T-cell (primary cell): Measurements from ENCODE around the gene ADGRB2. TPM values are rescaled to one million over a fixed set of nuclear protein-coding genes. Genes with fewer than 3 reads are reported as not detected.

Experiments used
- ATAC-seq, 4 experiments: fragments of 200-7000 bp in 3 of 4; fragments of 150-1000 bp in 1 of 4; cut with Tn5 transposase; replicated peaks in 1 of 4; 1 replicate in 3 of 4; 2 replicates in 1 of 4; pipeline ENCODE4 v1.10.0; 2021; ENCODE audit warnings: moderate library complexity in 3 of 4, mild to moderate bottlenecking in 2 of 4, moderate number of reproducible peaks in 1 of 4
- CTCF ChIA-PET, 2 donors: fragments of 300-600 bp; sonication (Branson Sonifier 250); formaldehyde crosslinking; loops; one replicate each; lab custom pipeline; 2022; ENCODE audit warnings: antibody characterized with exemption in 2 of 2; lab: Charles Lee
- POLR2A ChIA-PET, 2 donors: fragments of 300-600 bp; sonication (Branson Sonifier 250); formaldehyde crosslinking; loops; one replicate each; lab custom pipeline; 2022; ENCODE audit warnings: antibody characterized with exemption in 2 of 2; lab: Charles Lee
- DNase-seq, 35 experiments: peaks; one replicate each; pipeline versions ENCODE4 v3.0.0 to v3.0.0-alpha.2; 2013 to 2023
- H3K27ac ChIP-seq: one replicate; pipeline ENCODE4 v1.5.1; 2013; ENCODE audit warnings: low read length
- H3K27me3 ChIP-seq, 2 experiments: replicated peaks in 1 of 2; 1 replicate in 1 of 2; 2 replicates in 1 of 2; pipeline versions ENCODE4 v1.6.1 to v1.7.0; 2013; ENCODE audit warnings: low read length in 1 of 2, mixed read lengths in 1 of 2; ENCODE audit not compliant: control insufficient read depth in 2 of 2, insufficient read depth in 2 of 2; ENCODE audit errors: extremely low read depth in 1 of 2
- H3K36me3 ChIP-seq, 2 donors: 1 replicate in 1 of 2; 2 replicates in 1 of 2; pipeline versions ENCODE4 v1.6.1 to v1.7.0; 2013; ENCODE audit warnings: low read length in 1 of 2; ENCODE audit not compliant: control insufficient read depth in 2 of 2, insufficient read depth in 1 of 2; ENCODE audit errors: extremely low read depth in 1 of 2
- H3K4me1 ChIP-seq, 2 experiments: 1 replicate in 1 of 2; 2 replicates in 1 of 2; pipeline versions ENCODE4 v1.6.1 to v1.7.0; 2013; ENCODE audit warnings: low read length in 2 of 2, mixed read lengths in 1 of 2; ENCODE audit not compliant: insufficient read depth in 2 of 2, control insufficient read depth in 1 of 2; ENCODE audit errors: extremely low read depth in 1 of 2
- H3K4me3 ChIP-seq, 2 donors: 1 replicate in 1 of 2; 2 replicates in 1 of 2; pipeline versions ENCODE4 v1.5.1 to v1.7.0; 2013; ENCODE audit warnings: mild to moderate bottlenecking in 2 of 2, low read length in 1 of 2, moderate library complexity in 1 of 2; ENCODE audit not compliant: control insufficient read depth in 1 of 2; ENCODE audit errors: extremely low read depth in 1 of 2
- H3K9me3 ChIP-seq: 2 replicates; pipeline ENCODE4 v1.7.0; 2013
- H3K27ac Mint-ChIP-seq, 2 donors: one replicate each; pipeline ENCODE4 v1.8.0; 2020 to 2021; ENCODE audit warnings: mild to moderate bottlenecking in 2 of 2, mixed read lengths in 2 of 2
- H3K27me3 Mint-ChIP-seq, 2 donors: one replicate each; pipeline ENCODE4 v1.8.0; 2021 to 2022; ENCODE audit warnings: mixed read lengths in 2 of 2
- H3K36me3 Mint-ChIP-seq: one replicate; pipeline ENCODE4 v1.8.0; 2021; ENCODE audit warnings: mixed read lengths
- H3K4me1 Mint-ChIP-seq, 3 donors: one replicate each; pipeline ENCODE4 v1.8.0; 2020 to 2022; ENCODE audit warnings: mixed read lengths in 3 of 3, mild to moderate bottlenecking in 1 of 3
- H3K4me3 Mint-ChIP-seq, 3 donors: one replicate each; pipeline ENCODE4 v1.8.0; 2020 to 2022; ENCODE audit warnings: mild to moderate bottlenecking in 3 of 3, mixed read lengths in 3 of 3, moderate library complexity in 3 of 3
- H3K9me3 Mint-ChIP-seq, 3 donors: one replicate each; pipeline ENCODE4 v1.8.0; 2020 to 2022; ENCODE audit warnings: mixed read lengths in 3 of 3
- WGBS: methylation state at CpG from one replicate; pipeline ENCODE4 v1.1.5; 2013; ENCODE audit warnings: missing lambda C conversion rate; ENCODE audit not compliant: insufficient coverage; 5-methylcytosine and 5-hydroxymethylcytosine counted together
- total RNA-seq, 35 experiments: library from RNA in 6 of 35; stranded (reverse) in 6 of 35; fragments of 120-200 nt in 1 of 35; gene quantifications; one replicate each; pipeline versions ENCODE4 v1.2.1 to v1.2.4 and lab custom pipeline; 2013 to 2026

The ADGRB2 gene
- total RNA-seq, 5 donors from 2014 or later (not counting 1 experiment from before 2014, with no cell fraction given): 0.65 to 3.4 (median 0.98) TPM

DNA sequence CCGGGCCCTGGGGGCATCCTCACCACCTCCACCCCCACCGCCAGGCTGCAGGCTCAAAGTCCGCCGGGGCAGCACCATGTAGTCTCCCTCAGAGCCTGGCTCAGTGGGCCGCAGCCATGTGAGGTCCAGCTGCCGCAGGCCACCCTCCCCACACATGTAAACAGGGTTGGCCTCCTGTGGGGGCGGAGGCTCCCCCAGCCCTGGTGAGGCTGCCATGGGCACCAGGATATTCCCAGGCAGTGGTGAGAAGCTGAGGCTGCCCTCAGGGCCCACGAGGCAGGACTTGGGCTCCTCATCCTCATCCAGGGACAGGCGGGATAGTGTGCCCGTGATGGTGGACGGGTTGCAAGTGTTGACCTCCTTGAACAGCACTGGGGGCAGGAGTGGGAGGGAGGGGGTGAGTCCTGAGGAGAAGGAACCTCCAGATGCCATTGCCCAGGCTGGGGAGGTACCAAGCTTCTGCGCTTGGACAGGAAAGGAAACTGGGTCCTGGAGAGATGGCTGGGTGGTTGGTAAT lies 33.0 kb downstream of the ADGRB2 start:
- H3K9me3 Mint-ChIP-seq: no peaks in the 10 kb centered on the region
- no peak overlapping the region for H3K27ac Mint-ChIP-seq
- ChIA-PET POLR2A (no interaction called here), CTCF (no interaction called here)
- DNase-seq (no peak), ATAC-seq (no peak)
- H3K4me1 Mint-ChIP-seq: peaks cover 0 to 1% (median 0%) of the 10 kb centered on the region in 3 donors
- H3K27ac ChIP-seq: no peak overlapping the region
- peaks cover 0 to 1% of the 10 kb centered on the region in 2 donors for H3K27me3 Mint-ChIP-seq
- H3K36me3 ChIP-seq: no peaks in the 10 kb centered on the region
- no peaks in the 10 kb centered on the region for H3K9me3 ChIP-seq
- H3K4me3 ChIP-seq: no peak overlapping the region
- 88% methylated on average over 9 of the region's 12 CpGs for WGBS
- H3K4me1 ChIP-seq: no peaks in the 10 kb centered on the region
- H3K36me3 Mint-ChIP-seq: no peaks in the 10 kb centered on the region
- no peak overlapping the region for H3K4me3 Mint-ChIP-seq
- H3K27me3 ChIP-seq: peaks cover 0 to 11% of the 10 kb centered on the region in 2 experiments

DNA sequence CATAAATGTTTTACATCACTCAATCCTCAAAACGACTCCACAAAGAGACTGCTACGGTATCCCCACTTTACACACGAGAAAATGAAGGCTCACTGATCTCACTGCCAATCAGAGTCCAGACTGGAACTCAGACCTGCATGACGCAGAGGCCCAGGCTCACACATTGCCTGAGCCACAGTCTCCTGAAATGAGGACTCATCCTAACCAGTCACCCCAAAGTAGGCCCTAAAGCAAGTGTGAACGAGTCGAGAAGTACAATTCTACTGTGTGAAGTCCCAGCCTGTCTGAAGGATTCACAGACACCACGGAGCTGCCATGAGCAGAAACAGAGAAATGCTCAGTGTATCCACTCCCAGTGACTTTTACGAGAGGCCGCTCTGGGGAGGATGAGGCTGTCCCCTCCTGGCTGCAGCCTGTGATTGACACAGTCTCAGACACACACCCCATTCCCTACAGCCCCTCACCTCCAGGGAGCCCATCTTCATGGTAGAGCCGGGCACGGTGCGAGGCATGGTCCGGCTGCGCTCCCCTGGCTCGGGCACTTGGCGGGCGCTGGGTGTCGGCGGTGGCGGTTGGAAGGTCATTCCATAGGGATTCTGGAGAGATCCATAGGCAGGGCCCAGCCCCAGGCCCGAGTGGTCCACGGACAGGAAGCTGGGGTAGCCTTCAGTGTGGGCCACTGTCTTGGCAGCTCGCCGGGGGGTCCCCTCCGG lies 33.6 kb downstream of the ADGRB2 start:
- Histone ChIP-seq H3K27ac (no peak overlapping the region), H3K4me1 (no peaks in the 10 kb centered on the region), H3K27me3 (peaks cover 0 to 11% of the 10 kb centered on the region in 2 experiments), H3K9me3 (no peaks in the 10 kb centered on the region), H3K36me3 (no peaks in the 10 kb centered on the region), H3K4me3 (no peak overlapping the region)
- DNase-seq (no peak), ATAC-seq (no peak)
- 84% methylated on average over 21 of the region's 25 CpGs for WGBS
- POLR2A ChIA-PET: no interaction called here
- Mint-ChIP-seq H3K4me1 (no peaks in the 10 kb centered on the region), H3K9me3 (no peaks in the 10 kb centered on the region), H3K4me3 (no peak overlapping the region), H3K27ac (no peak overlapping the region), H3K27me3 (peaks cover 0 to 1% of the 10 kb centered on the region in 2 donors), H3K36me3 (no peaks in the 10 kb centered on the region)
- CTCF ChIA-PET: no interaction called here

DNA sequence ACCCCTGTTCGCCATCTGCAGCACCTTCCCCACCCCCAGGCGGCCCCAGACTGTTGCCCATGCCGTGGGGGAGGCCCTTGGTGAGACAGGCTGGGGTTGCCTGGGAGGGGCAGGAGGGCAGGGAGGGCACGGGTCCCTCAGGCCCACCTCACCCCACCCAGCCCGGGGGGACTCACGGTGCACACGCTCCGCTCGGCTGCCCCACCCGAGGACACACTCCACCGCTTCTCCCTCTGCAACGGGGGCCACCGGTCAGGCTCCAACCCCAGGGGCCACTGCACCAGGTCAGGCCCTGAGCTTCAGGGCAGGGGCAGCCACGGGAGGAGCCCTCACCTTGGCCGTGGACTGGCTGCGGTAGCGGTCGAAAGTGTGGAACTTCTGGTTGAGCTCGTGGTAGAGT lies 36.3 kb downstream of the ADGRB2 start:
- POLR2A ChIA-PET: no interaction called here
- no peak for DNase-seq
- CTCF ChIA-PET: no interaction called here
- H3K4me1 ChIP-seq: no peaks in the 10 kb centered on the region
- no peaks in the 10 kb centered on the region for H3K36me3 ChIP-seq
- H3K27ac Mint-ChIP-seq: no peak overlapping the region
- no peaks in the 10 kb centered on the region for H3K4me1 Mint-ChIP-seq
- H3K36me3 Mint-ChIP-seq: no peaks in the 10 kb centered on the region
- 90% methylated on average over 14 of the region's 19 CpGs for WGBS
- peaks cover 0 to 15% of the 10 kb centered on the region in 2 experiments for H3K27me3 ChIP-seq
- no peaks in the 10 kb centered on the region for H3K9me3 ChIP-seq
- H3K27me3 Mint-ChIP-seq: peaks cover 0 to 5% of the 10 kb centered on the region in 2 donors
- H3K4me3 ChIP-seq: no peak overlapping the region
- no peak overlapping the region for H3K4me3 Mint-ChIP-seq
- no peaks in the 10 kb centered on the region for H3K9me3 Mint-ChIP-seq
- no peak overlapping the region for H3K27ac ChIP-seq
- ATAC-seq: no peak

DNA sequence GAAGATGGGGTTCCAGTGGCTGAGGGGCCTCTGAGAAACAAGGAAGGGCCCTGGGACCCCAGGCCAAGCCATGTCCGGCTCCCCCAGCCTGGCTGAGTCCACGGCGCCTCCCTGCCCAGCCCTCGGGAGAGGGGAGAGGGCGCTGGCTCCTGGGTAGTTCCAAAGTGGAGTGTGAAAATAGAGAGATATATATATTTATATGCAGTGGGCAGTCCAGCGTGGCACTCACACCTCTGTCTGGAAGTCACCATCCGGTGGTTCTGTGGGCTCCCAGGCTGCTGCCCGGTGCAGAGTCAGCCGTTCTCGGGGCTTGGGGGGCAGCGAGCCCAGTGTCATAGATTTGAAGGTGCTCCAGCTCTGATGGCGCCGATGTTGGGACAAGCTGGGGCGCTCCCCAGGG lies 36.9 kb downstream of the ADGRB2 start:
- CTCF ChIA-PET: no interaction called here
- H3K9me3 Mint-ChIP-seq: no peaks in the 10 kb centered on the region
- H3K36me3 Mint-ChIP-seq: no peaks in the 10 kb centered on the region
- H3K4me3 Mint-ChIP-seq: no peak overlapping the region
- H3K27me3 ChIP-seq: peaks cover 0 to 14% of the 10 kb centered on the region in 2 experiments
- POLR2A ChIA-PET: no interaction called here
- DNase-seq (no peak), ATAC-seq (no peak)
- no peaks in the 10 kb centered on the region for H3K36me3 ChIP-seq
- peaks cover 5 to 10% of the 10 kb centered on the region in 2 donors for H3K27me3 Mint-ChIP-seq
- no peak overlapping the region for H3K27ac Mint-ChIP-seq
- no peak overlapping the region for H3K27ac ChIP-seq
- no peaks in the 10 kb centered on the region for H3K4me1 Mint-ChIP-seq
- H3K9me3 ChIP-seq: no peaks in the 10 kb centered on the region
- no peaks in the 10 kb centered on the region for H3K4me1 ChIP-seq
- 91% methylated on average over 6 of the region's 14 CpGs for WGBS
- H3K4me3 ChIP-seq: no peak overlapping the region

DNA sequence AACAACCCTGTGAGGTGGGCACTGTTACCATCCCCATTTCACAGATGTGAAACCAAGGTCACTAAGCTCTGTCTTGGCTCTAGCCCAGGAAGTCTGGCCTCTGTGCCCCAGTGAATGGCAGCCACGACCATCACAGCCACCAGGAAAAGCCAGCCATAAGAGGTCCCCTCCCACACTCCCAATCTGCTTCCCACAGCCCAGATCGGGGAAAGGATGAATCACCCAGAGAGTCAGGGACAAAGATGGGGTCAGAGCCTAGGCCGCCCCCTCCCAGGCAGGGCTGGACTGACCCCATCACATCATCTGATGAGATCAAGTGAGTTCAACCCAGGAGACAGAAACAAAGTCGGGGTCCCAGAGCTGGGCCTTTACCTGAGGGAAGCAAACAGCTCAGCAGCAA lies 37.4 kb downstream of the ADGRB2 start:
- no peak overlapping the region for H3K4me3 ChIP-seq
- Mint-ChIP-seq H3K36me3 (no peaks in the 10 kb centered on the region), H3K4me1 (no peaks in the 10 kb centered on the region), H3K27me3 (peaks cover 10 to 12% of the 10 kb centered on the region in 2 donors), H3K27ac (no peak overlapping the region), H3K9me3 (no peaks in the 10 kb centered on the region), H3K4me3 (no peak overlapping the region)
- no peak overlapping the region for H3K27ac ChIP-seq
- no peaks in the 10 kb centered on the region for H3K4me1 ChIP-seq
- ChIA-PET CTCF (no interaction called here), POLR2A (no interaction called here)
- peaks cover 0 to 14% of the 10 kb centered on the region in 2 experiments for H3K27me3 ChIP-seq
- H3K36me3 ChIP-seq: no peaks in the 10 kb centered on the region
- ATAC-seq (no peak), DNase-seq (no peak)
- 65% methylated on average over 4 of the region's 4 CpGs for WGBS
- H3K9me3 ChIP-seq: no peaks in the 10 kb centered on the region

- no peak overlapping the region for H3K27ac Mint-ChIP-seq
- DNase-seq: no peak
Observed at GRCh38 chr1:31725777-31726535, 38.2 kb downstream of the ADGRB2 start.

More at GRCh38 chr1:31725777-31726535, 38.2 kb downstream of the ADGRB2 start:
- no peaks in the 10 kb centered on the region for H3K36me3 Mint-ChIP-seq
- no peaks in the 10 kb centered on the region for H3K9me3 ChIP-seq
- H3K27ac ChIP-seq: no peak overlapping the region
- H3K27me3 ChIP-seq: peaks cover 0 to 19% of the 10 kb centered on the region in 2 experiments
- no peaks in the 10 kb centered on the region for H3K9me3 Mint-ChIP-seq
- no peak for ATAC-seq
- no peak overlapping the region for H3K4me3 ChIP-seq
- ChIA-PET POLR2A (no interaction called here), CTCF (interaction anchor here in 1 of 2 donors (0.6 kb wide), 1 partner anchor 57 kb away, joined by 3 read pairs; no protein-coding TSS in a partner anchor)
- no peaks in the 10 kb centered on the region for H3K36me3 ChIP-seq
- no peak overlapping the region for H3K4me3 Mint-ChIP-seq
- H3K27me3 Mint-ChIP-seq: peaks cover 11 to 15% of the 10 kb centered on the region in 2 donors
- 59% methylated on average over 9 of the region's 12 CpGs for WGBS
- no peaks in the 10 kb centered on the region for H3K4me1 Mint-ChIP-seq
- H3K4me1 ChIP-seq: no peaks in the 10 kb centered on the region
